ENCODE data around the gene DGAT2L6.

The DGAT2L6 gene

DNA sequence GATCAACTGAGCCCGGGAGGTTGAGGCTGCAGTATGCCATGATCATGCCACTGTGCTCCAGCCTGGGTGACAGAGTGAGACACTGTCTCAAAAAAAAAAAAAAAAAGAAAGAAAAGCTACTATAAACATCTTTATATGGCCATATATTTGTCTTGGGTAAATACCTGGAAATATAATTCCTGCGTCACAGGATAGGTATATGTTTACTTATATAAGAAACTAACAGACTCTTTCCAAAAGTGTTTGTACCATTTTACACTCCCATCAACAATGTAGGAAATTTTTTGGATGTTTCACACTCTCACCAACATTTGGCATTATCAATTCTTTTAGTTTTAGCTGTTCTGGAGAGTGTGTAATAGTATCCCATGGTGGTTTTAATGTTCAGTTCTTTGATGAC lies 70.0 kb downstream of the DGAT2L6 start:
- Mint-ChIP-seq H3K27ac (no peak overlapping the region), H3K9me3 (peaks cover 36% of the 10 kb centered on the region), H3K4me1 (no peaks in the 10 kb centered on the region), H3K27me3 (ENCODE audit: low read depth, poor library complexity) (peaks cover 4% of the 10 kb centered on the region), H3K36me3 (ENCODE audit: low read depth) (no peaks in the 10 kb centered on the region), H3K4me3 (no peak overlapping the region)
- TF ChIP-seq, protein P1, sequence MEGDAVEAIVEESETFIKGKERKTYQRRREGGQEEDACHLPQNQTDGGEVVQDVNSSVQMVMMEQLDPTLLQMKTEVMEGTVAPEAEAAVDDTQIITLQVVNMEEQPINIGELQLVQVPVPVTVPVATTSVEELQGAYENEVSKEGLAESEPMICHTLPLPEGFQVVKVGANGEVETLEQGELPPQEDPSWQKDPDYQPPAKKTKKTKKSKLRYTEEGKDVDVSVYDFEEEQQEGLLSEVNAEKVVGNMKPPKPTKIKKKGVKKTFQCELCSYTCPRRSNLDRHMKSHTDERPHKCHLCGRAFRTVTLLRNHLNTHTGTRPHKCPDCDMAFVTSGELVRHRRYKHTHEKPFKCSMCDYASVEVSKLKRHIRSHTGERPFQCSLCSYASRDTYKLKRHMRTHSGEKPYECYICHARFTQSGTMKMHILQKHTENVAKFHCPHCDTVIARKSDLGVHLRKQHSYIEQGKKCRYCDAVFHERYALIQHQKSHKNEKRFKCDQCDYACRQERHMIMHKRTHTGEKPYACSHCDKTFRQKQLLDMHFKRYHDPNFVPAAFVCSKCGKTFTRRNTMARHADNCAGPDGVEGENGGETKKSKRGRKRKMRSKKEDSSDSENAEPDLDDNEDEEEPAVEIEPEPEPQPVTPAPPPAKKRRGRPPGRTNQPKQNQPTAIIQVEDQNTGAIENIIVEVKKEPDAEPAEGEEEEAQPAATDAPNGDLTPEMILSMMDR (IDR thresholded peaks at IDR 0.05), result no peak
- DNase-seq, result no peak

DNA sequence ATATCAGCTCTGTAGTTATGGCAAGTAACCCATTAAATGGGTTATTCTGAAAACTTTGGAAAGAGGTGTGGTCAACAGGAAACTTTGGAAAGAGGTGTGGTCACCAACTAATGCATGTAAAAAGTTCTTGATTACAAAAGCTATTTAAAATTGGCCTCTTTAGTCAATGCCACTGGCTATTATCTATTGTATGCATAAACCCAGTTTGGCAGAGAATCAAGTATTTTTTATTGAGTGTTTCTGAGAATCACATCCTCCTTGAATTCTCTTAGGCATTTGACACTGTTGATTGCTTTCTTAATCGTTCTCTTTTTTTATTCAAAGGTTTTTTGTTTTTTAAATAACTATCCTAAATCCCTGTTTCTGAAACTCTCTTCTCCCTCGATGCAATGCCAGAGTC lies 75.2 kb downstream of the DGAT2L6 start:
- TF ChIP-seq, protein P1 (IDR thresholded peaks at IDR 0.05), result no peak
- DNase-seq, result no peak
- peaks cover 10% of the 10 kb centered on the region for H3K27me3 Mint-ChIP-seq (ENCODE audit: low read depth, poor library complexity)

DNA sequence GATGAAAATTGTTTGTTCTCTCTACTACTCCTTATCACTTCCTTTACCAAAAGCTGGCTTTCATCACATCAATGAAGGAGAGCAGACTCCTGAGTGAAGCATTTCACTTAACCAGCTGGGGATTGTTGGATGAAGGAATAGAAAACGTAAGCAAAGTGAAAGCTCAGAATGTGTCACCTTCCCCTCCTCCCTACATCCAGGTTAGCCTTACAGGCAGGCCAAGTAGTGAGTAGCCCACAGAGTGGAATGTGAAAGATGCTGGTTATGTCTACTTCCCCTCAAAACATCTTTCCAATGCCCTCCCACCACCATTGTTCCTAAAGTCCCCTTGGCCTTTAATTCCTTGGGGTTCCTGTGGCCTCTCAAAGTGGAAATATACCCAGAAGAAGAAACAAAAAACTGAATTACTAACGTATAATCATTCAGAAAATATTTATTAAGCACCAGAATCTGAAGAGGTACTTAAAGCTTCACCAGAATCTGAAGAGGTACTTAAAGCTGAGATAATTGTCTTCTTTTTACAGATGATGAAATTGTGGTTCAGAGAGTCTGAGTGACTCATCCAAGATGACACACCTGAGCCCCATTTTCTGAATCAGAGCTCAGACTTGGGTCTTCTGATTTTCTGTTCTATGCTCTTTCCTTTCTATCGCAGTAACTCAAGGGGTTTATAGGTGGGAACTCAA lies 76.2 kb downstream of the DGAT2L6 start:
- Mint-ChIP-seq H3K27ac (no peak overlapping the region), H3K4me1 (peaks cover 13% of the 10 kb centered on the region), H3K27me3 (ENCODE audit: low read depth, poor library complexity) (peaks cover 10% of the 10 kb centered on the region), H3K36me3 (ENCODE audit: low read depth) (peaks cover 7% of the 10 kb centered on the region), H3K9me3 (peaks cover 56% of the 10 kb centered on the region), H3K4me3 (no peak overlapping the region)
- TF ChIP-seq, protein P1 (IDR thresholded peaks at IDR 0.05), result no peak
- no peak for DNase-seq

More for the DNA sequence above, 75.2 kb downstream of the DGAT2L6 start:
- Mint-ChIP-seq H3K27ac (no peak overlapping the region), H3K4me1 (peaks cover 12% of the 10 kb centered on the region), H3K4me3 (no peak overlapping the region), H3K9me3 (peaks cover 55% of the 10 kb centered on the region), H3K36me3 (ENCODE audit: low read depth) (peaks cover 7% of the 10 kb centered on the region)

DNA sequence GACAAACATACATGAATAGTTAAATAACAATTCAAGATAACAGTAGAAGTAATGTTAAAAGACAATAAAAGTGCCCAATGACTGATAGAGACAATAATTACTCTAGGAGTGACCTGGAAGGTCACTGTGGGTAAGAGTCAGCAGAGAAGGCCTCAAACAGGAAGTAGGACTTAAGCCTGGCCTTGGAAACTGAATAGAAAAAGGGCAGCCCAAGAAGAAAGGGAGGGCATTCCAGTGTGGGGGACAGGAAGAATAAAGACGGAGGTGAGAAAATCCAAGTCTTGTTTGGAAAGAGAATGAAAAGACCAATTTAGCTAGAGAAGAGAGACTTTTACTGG lies 76.7 kb downstream of the DGAT2L6 start:
- no peak for DNase-seq
- Mint-ChIP-seq H3K27me3 (ENCODE audit: low read depth, poor library complexity) (peaks cover 10% of the 10 kb centered on the region), H3K4me3 (no peak overlapping the region), H3K36me3 (ENCODE audit: low read depth) (peaks cover 7% of the 10 kb centered on the region), H3K27ac (no peak overlapping the region), H3K4me1 (peaks cover 13% of the 10 kb centered on the region), H3K9me3 (peaks cover 55% of the 10 kb centered on the region)
- TF ChIP-seq, protein P1 (IDR thresholded peaks at IDR 0.05), result no peak

DNA sequence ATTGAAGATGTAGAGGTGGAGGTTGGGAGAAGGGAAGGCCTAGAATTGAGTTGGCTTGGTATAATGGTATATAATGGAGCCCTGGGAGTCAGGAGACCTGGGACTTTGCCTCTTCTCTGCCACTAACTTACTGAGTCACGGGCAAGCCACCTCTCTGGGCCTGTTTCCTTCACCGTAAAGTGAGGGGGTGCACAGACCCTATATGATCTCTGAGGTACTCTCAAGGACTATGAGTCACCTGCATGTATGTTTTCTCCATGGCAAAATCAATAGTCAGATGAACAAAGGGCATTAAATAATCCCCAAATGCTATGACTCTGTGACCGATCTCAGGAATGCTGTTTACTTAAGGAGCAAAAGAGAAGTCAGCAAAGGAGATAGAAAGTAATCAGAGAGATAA lies 77.6 kb downstream of the DGAT2L6 start:
- peaks cover 10% of the 10 kb centered on the region for H3K27me3 Mint-ChIP-seq (ENCODE audit: low read depth, poor library complexity)
- no peak for DNase-seq
- H3K36me3 Mint-ChIP-seq (ENCODE audit: low read depth), result peaks cover 7% of the 10 kb centered on the region
- H3K4me3 Mint-ChIP-seq, result no peak overlapping the region
- H3K27ac Mint-ChIP-seq, result no peak overlapping the region
- H3K9me3 Mint-ChIP-seq, result peaks cover 57% of the 10 kb centered on the region
- TF ChIP-seq, protein P1 (IDR thresholded peaks at IDR 0.05), result no peak
- H3K4me1 Mint-ChIP-seq, result peaks cover 13% of the 10 kb centered on the region
